HEK293 (cell line): ENCODE data around the gene C2orf74.

Experiments used
- CTCF ChIA-PET: fragments of 350-600 bp; formaldehyde crosslinking; extraction: SDS; loops from one replicate; lab custom pipeline; 2021; ENCODE audit warnings: antibody characterized with exemption; lab: Yijun Ruan, JAX
- POLR2A ChIA-PET: fragments of 300-600 bp; formaldehyde crosslinking; extraction: SDS; loops from one replicate; lab custom pipeline; 2020; ENCODE audit warnings: antibody characterized with exemption, inconsistent platforms; lab: Yijun Ruan, JAX
- H3K27ac ChIP-seq: fragments of 200-500 bp; sonication (Bioruptor generic); 2 replicates; pipeline ENCODE4 v1.5.1; 2014; ENCODE audit warnings: low read depth, low read length, control low read depth, inconsistent platforms; ENCODE audit errors: extremely low read depth
- H3K36me3 ChIP-seq, 2 experiments: fragments of 200-500 bp in 1 of 2; sonication (Bioruptor generic) in 1 of 2; 1 replicate in 1 of 2; 2 replicates in 1 of 2; pipeline ENCODE4 v1.5.1; 2014 to 2017; ENCODE audit warnings: inconsistent platforms in 2 of 2, low read length in 2 of 2; ENCODE audit not compliant: control insufficient read depth in 2 of 2, insufficient read depth in 1 of 2
- H3K4me1 ChIP-seq: fragments of 200-500 bp; sonication (Bioruptor generic); 2 replicates; pipeline ENCODE4 v1.5.1; 2014; ENCODE audit warnings: mild to moderate bottlenecking, low read length, inconsistent platforms; ENCODE audit not compliant: control insufficient read depth, insufficient read depth
- H3K4me3 ChIP-seq: 2 replicates; pipeline ENCODE4 v1.5.1; 2011; ENCODE audit warnings: low read depth, mild to moderate bottlenecking, control low read depth, low read length, moderate library complexity
- H3K9me3 ChIP-seq: fragments of 200-500 bp; sonication (Bioruptor generic); 2 replicates; pipeline ENCODE4 v1.5.1; 2014; ENCODE audit warnings: low read depth, low read length, inconsistent platforms; ENCODE audit not compliant: control insufficient read depth, insufficient read depth
- GLI4 ChIP-seq: fragments of 450-650 bp; formaldehyde crosslinking; IDR thresholded peaks from 2 replicates; pipeline ENCODE4 v1.5.1; 2016; ENCODE audit warnings: missing biosample characterization, missing genetic modification characterization
- HOXA7 ChIP-seq: sonication (generic); formaldehyde crosslinking; IDR thresholded peaks from 2 replicates; pipeline ENCODE4 v1.8.1; 2022; ENCODE audit warnings: missing genetic modification reagents, borderline replicate concordance
- INSM2 ChIP-seq: fragments of 450-650 bp; formaldehyde crosslinking; IDR thresholded peaks from 2 replicates; pipeline ENCODE4 v1.5.1; 2016; ENCODE audit warnings: missing biosample characterization, missing genetic modification characterization
- PRDM1 ChIP-seq: fragments of 450-650 bp; formaldehyde crosslinking; IDR thresholded peaks from 2 replicates; pipeline ENCODE4; 2016; ENCODE audit warnings: missing biosample characterization, missing genetic modification characterization
- REST ChIP-seq: fragments of 450-650 bp; formaldehyde crosslinking; IDR thresholded peaks from 2 replicates; pipeline ENCODE4 v1.5.1; 2016; ENCODE audit warnings: missing biosample characterization, missing genetic modification characterization
- SCRT2 ChIP-seq: fragments of 450-650 bp; formaldehyde crosslinking; IDR thresholded peaks from 2 replicates; pipeline ENCODE4 v1.5.1; 2016; ENCODE audit warnings: missing biosample characterization, missing genetic modification characterization
- YY1 ChIP-seq: fragments of 450-650 bp; formaldehyde crosslinking; IDR thresholded peaks from 2 replicates; pipeline ENCODE4 v1.5.1; 2018; ENCODE audit warnings: missing biosample characterization, missing genetic modification characterization
- ZBTB21 ChIP-seq: fragments of 450-650 bp; formaldehyde crosslinking; IDR thresholded peaks from 2 replicates; pipeline ENCODE4 v1.5.1; 2017; ENCODE audit warnings: missing biosample characterization, missing genetic modification characterization
- ZBTB8A ChIP-seq: fragments of 450-650 bp; formaldehyde crosslinking; IDR thresholded peaks from 2 replicates; pipeline ENCODE4 v1.5.1; 2016; ENCODE audit warnings: missing biosample characterization, missing genetic modification characterization
- ZNF114 ChIP-seq: fragments of 450-650 bp; formaldehyde crosslinking; IDR thresholded peaks from 2 replicates; pipeline ENCODE4 v1.5.0; 2017; ENCODE audit warnings: missing biosample characterization, missing genetic modification characterization
- ZNF174 ChIP-seq: fragments of 450-650 bp; formaldehyde crosslinking; IDR thresholded peaks from 2 replicates; pipeline ENCODE4 v1.5.0; 2017; ENCODE audit warnings: missing biosample characterization, mild to moderate bottlenecking, missing genetic modification characterization
- ZNF175 ChIP-seq: fragments of 450-650 bp; formaldehyde crosslinking; IDR thresholded peaks from 2 replicates; pipeline ENCODE4 v1.5.1; 2016; ENCODE audit warnings: missing biosample characterization, missing genetic modification characterization
- ZNF18 ChIP-seq: fragments of 450-650 bp; formaldehyde crosslinking; IDR thresholded peaks from 2 replicates; pipeline ENCODE4 v1.5.1; 2016; ENCODE audit warnings: missing biosample characterization, missing genetic modification characterization
- ZNF239 ChIP-seq: fragments of 450-650 bp; formaldehyde crosslinking; IDR thresholded peaks from 2 replicates; pipeline ENCODE4 v1.5.1; 2016; ENCODE audit warnings: missing biosample characterization, missing genetic modification characterization
- ZNF24 ChIP-seq: fragments of 450-650 bp; formaldehyde crosslinking; IDR thresholded peaks from 2 replicates; pipeline ENCODE4 v1.5.1; 2016; ENCODE audit warnings: missing biosample characterization, missing genetic modification characterization
- ZNF302 ChIP-seq: fragments of 450-650 bp; formaldehyde crosslinking; IDR thresholded peaks from 2 replicates; pipeline ENCODE4 v1.5.1; 2016; ENCODE audit warnings: missing biosample characterization, missing genetic modification characterization, low read depth
- ZNF324 ChIP-seq: fragments of 450-650 bp; formaldehyde crosslinking; IDR thresholded peaks from 2 replicates; pipeline ENCODE4 v1.5.1; 2016; ENCODE audit warnings: missing biosample characterization, missing genetic modification characterization
- ZNF354C ChIP-seq: fragments of 450-650 bp; formaldehyde crosslinking; IDR thresholded peaks from 2 replicates; pipeline ENCODE4 v1.5.1; 2016; ENCODE audit warnings: missing biosample characterization, missing genetic modification characterization, low read depth, borderline replicate concordance
- ZNF366 ChIP-seq: fragments of 450-650 bp; formaldehyde crosslinking; conservative IDR thresholded peaks from 2 replicates; pipeline ENCODE4 v1.5.1; 2016; ENCODE audit warnings: missing biosample characterization, missing genetic modification characterization
- ZNF391 ChIP-seq: fragments of 450-650 bp; formaldehyde crosslinking; IDR thresholded peaks from 2 replicates; pipeline ENCODE4 v1.5.1; 2016; ENCODE audit warnings: low read depth, missing biosample characterization, missing genetic modification characterization, borderline replicate concordance
- ZNF398 ChIP-seq: fragments of 450-650 bp; formaldehyde crosslinking; IDR thresholded peaks from 2 replicates; pipeline ENCODE4 v1.5.1; 2017; ENCODE audit warnings: missing biosample characterization, missing genetic modification characterization
- ZNF404 ChIP-seq: fragments of 450-650 bp; formaldehyde crosslinking; IDR thresholded peaks from 2 replicates; pipeline ENCODE4 v1.5.1; 2017; ENCODE audit warnings: missing biosample characterization, missing genetic modification characterization
- ZNF48 ChIP-seq: fragments of 450-650 bp; formaldehyde crosslinking; IDR thresholded peaks from 2 replicates; pipeline ENCODE4 v1.5.1; 2016; ENCODE audit warnings: missing biosample characterization, missing genetic modification characterization
- ZNF514 ChIP-seq: fragments of 450-650 bp; formaldehyde crosslinking; IDR thresholded peaks from 2 replicates; pipeline ENCODE4 v1.5.1; 2016; ENCODE audit warnings: missing biosample characterization, missing genetic modification characterization
- ZNF530 ChIP-seq: fragments of 450-650 bp; formaldehyde crosslinking; IDR thresholded peaks from 2 replicates; pipeline ENCODE4 v1.5.1; 2016; ENCODE audit warnings: low read depth, missing biosample characterization, missing genetic modification characterization
- ZNF580 ChIP-seq: fragments of 450-650 bp; formaldehyde crosslinking; IDR thresholded peaks from 2 replicates; pipeline ENCODE4 v1.5.1; 2016; ENCODE audit warnings: missing biosample characterization, missing genetic modification characterization
- ZNF658 ChIP-seq: fragments of 450-650 bp; formaldehyde crosslinking; IDR thresholded peaks from 2 replicates; pipeline ENCODE4; 2016; ENCODE audit warnings: missing biosample characterization, missing genetic modification characterization
- ZSCAN30 ChIP-seq: fragments of 450-650 bp; IDR thresholded peaks from 2 replicates; pipeline ENCODE4 v1.5.1; 2018; ENCODE audit warnings: missing biosample characterization, mild to moderate bottlenecking, missing genetic modification characterization, moderate library complexity

C2orf74 gene

GRCh38 chr2:61172671-61173070, 10.7 kb downstream of the C2orf74 start (continued):
- TF ChIP-seq ZNF174 (tag by site-specific recombination) (no peak), ZNF514 (tag by site-specific recombination) (no peak), ZNF398 (tag by site-specific recombination) (no peak), YY1 (tag by site-specific recombination) (no peak), ZNF302 (no peak), ZNF530 (tag by site-specific recombination) (no peak)

- TF ChIP-seq ZNF48 (no peak), ZNF514 (tag by site-specific recombination) (no peak), ZNF580 (tag by site-specific recombination) (no peak), SCRT2 (tag by site-specific recombination) (no peak), ZNF239 (tag by site-specific recombination) (no peak), ZNF366 (tag by site-specific recombination) (no peak), REST (tag by site-specific recombination) (no peak), ZNF658 (tag by site-specific recombination) (no peak), ZNF18 (tag by site-specific recombination) (no peak), ZNF24 (tag by site-specific recombination) (no peak), PRDM1 (tag by site-specific recombination) (no peak)
- no peak overlapping the region for H3K27ac ChIP-seq
- H3K9me3 ChIP-seq, result no peaks in the 10 kb centered on the region
- H3K4me3 ChIP-seq, result no peak overlapping the region
- ChIA-PET CTCF (no interaction called here), POLR2A (no interaction called here)
- no peaks in the 10 kb centered on the region for H3K4me1 ChIP-seq
- peaks cover 0 to 3% of the 10 kb centered on the region in 2 experiments; a peak in 2 of 3 replicates for H3K36me3 ChIP-seq
Measured at GRCh38 chr2:61173116-61173515, 11.1 kb downstream of the C2orf74 start.

- no peaks in the 10 kb centered on the region for H3K4me1 ChIP-seq
- H3K27ac ChIP-seq, result no peak overlapping the region
- ChIA-PET CTCF (no interaction called here), POLR2A (no interaction called here)
- no peaks in the 10 kb centered on the region for H3K9me3 ChIP-seq
- H3K36me3 ChIP-seq, result peaks cover 0 to 12% of the 10 kb centered on the region in 2 experiments; a peak in 2 of 3 replicates
- H3K4me3 ChIP-seq, result no peak overlapping the region
- TF ChIP-seq ZBTB21 (no peak), ZNF324 (tag by site-specific recombination) (no peak), HOXA7 (CRISPR knock-in tag) (no peak), ZSCAN30 (no peak), INSM2 (tag by site-specific recombination) (no peak), ZBTB8A (tag by site-specific recombination) (no peak), ZNF175 (tag by site-specific recombination) (no peak), ZNF114 (no peak), GLI4 (tag by site-specific recombination) (no peak), ZNF354C (no peak), ZNF391 (tag by site-specific recombination) (no peak), ZNF404 (tag by site-specific recombination) (no peak)
Measured at GRCh38 chr2:61175036-61175435, 13.0 kb downstream of the C2orf74 start.
